HEK293 (cell line): Measurements from ENCODE around the gene ZBBX.

Source experiments
- CTCF ChIA-PET: fragments of 350-600 bp; formaldehyde crosslinking; extraction: SDS; loops from one replicate; lab custom pipeline; 2021; ENCODE audit warnings: antibody characterized with exemption; lab: Yijun Ruan, JAX
- POLR2A ChIA-PET: fragments of 300-600 bp; formaldehyde crosslinking; extraction: SDS; loops from one replicate; lab custom pipeline; 2020; ENCODE audit warnings: antibody characterized with exemption, inconsistent platforms; lab: Yijun Ruan, JAX
- H3K27ac ChIP-seq: fragments of 200-500 bp; sonication (Bioruptor generic); 2 replicates; pipeline ENCODE4 v1.5.1; 2014; ENCODE audit warnings: low read depth, low read length, control low read depth, inconsistent platforms; ENCODE audit errors: extremely low read depth
- H3K36me3 ChIP-seq, 2 experiments: fragments of 200-500 bp in 1 of 2; sonication (Bioruptor generic) in 1 of 2; 1 replicate in 1 of 2; 2 replicates in 1 of 2; pipeline ENCODE4 v1.5.1; 2014 to 2017; ENCODE audit warnings: inconsistent platforms in 2 of 2, low read length in 2 of 2; ENCODE audit not compliant: control insufficient read depth in 2 of 2, insufficient read depth in 1 of 2
- H3K4me1 ChIP-seq: fragments of 200-500 bp; sonication (Bioruptor generic); 2 replicates; pipeline ENCODE4 v1.5.1; 2014; ENCODE audit warnings: mild to moderate bottlenecking, low read length, inconsistent platforms; ENCODE audit not compliant: control insufficient read depth, insufficient read depth
- H3K4me3 ChIP-seq: 2 replicates; pipeline ENCODE4 v1.5.1; 2011; ENCODE audit warnings: low read depth, mild to moderate bottlenecking, control low read depth, low read length, moderate library complexity
- H3K9me3 ChIP-seq: fragments of 200-500 bp; sonication (Bioruptor generic); 2 replicates; pipeline ENCODE4 v1.5.1; 2014; ENCODE audit warnings: low read depth, low read length, inconsistent platforms; ENCODE audit not compliant: control insufficient read depth, insufficient read depth
- GFI1B ChIP-seq: fragments of 450-650 bp; formaldehyde crosslinking; IDR thresholded peaks from 2 replicates; pipeline ENCODE4 v1.5.1; 2016; ENCODE audit warnings: missing biosample characterization, missing genetic modification characterization
- GLIS1 ChIP-seq: fragments of 450-650 bp; formaldehyde crosslinking; IDR thresholded peaks from 2 replicates; pipeline ENCODE4 v1.5.1; 2016; ENCODE audit warnings: missing biosample characterization, missing genetic modification characterization
- HOXD13 ChIP-seq: sonication (generic); formaldehyde crosslinking; IDR thresholded peaks from 2 replicates; pipeline ENCODE4 v1.8.0; 2022; ENCODE audit warnings: missing genetic modification reagents, borderline replicate concordance
- IKZF3 ChIP-seq: fragments of 450-650 bp; IDR thresholded peaks from 2 replicates; pipeline ENCODE4 v1.5.0; 2018; ENCODE audit warnings: missing biosample characterization, mild to moderate bottlenecking, missing genetic modification characterization, moderate library complexity
- KLF8 ChIP-seq: fragments of 450-650 bp; formaldehyde crosslinking; IDR thresholded peaks from 2 replicates; pipeline ENCODE4 v1.5.1; 2016; ENCODE audit warnings: missing biosample characterization, missing genetic modification characterization
- SP3 ChIP-seq: fragments of 450-650 bp; formaldehyde crosslinking; IDR thresholded peaks from 2 replicates; pipeline ENCODE4 v1.5.1; 2016; ENCODE audit warnings: missing biosample characterization, missing genetic modification characterization
- ZBTB21 ChIP-seq: fragments of 450-650 bp; formaldehyde crosslinking; IDR thresholded peaks from 2 replicates; pipeline ENCODE4 v1.5.1; 2017; ENCODE audit warnings: missing biosample characterization, missing genetic modification characterization
- ZBTB8A ChIP-seq: fragments of 450-650 bp; formaldehyde crosslinking; IDR thresholded peaks from 2 replicates; pipeline ENCODE4 v1.5.1; 2016; ENCODE audit warnings: missing biosample characterization, missing genetic modification characterization
- ZFP37 ChIP-seq: fragments of 450-650 bp; formaldehyde crosslinking; IDR thresholded peaks from 2 replicates; pipeline ENCODE4 v1.5.1; 2016; ENCODE audit warnings: missing biosample characterization, missing genetic modification characterization
- ZIC2 ChIP-seq: fragments of 450-650 bp; formaldehyde crosslinking; IDR thresholded peaks from 2 replicates; pipeline ENCODE4 v1.5.1; 2016; ENCODE audit warnings: missing biosample characterization, missing genetic modification characterization
- ZNF133 ChIP-seq: fragments of 450-650 bp; formaldehyde crosslinking; IDR thresholded peaks from 2 replicates; pipeline ENCODE4 v1.5.1; 2016; ENCODE audit warnings: missing biosample characterization, missing genetic modification characterization
- ZNF140 ChIP-seq: fragments of 450-650 bp; formaldehyde crosslinking; IDR thresholded peaks from 2 replicates; pipeline ENCODE4 v1.5.1; 2016; ENCODE audit warnings: missing biosample characterization, missing genetic modification characterization
- ZNF274 ChIP-seq, 2 experiments: fragments of 200-500 bp in 1 of 2; fragments of 450-650 bp in 1 of 2; sonication (Bioruptor generic) in 1 of 2; formaldehyde crosslinking in 1 of 2; IDR thresholded peaks; 2 replicates each; pipeline versions ENCODE4 v1.5.1 to v1.6.1; 2014 to 2016; ENCODE audit warnings: borderline replicate concordance in 1 of 2, inconsistent platforms in 1 of 2, low read length in 1 of 2, missing biosample characterization in 1 of 2, missing genetic modification characterization in 1 of 2
- ZNF302 ChIP-seq: fragments of 450-650 bp; formaldehyde crosslinking; IDR thresholded peaks from 2 replicates; pipeline ENCODE4 v1.5.1; 2016; ENCODE audit warnings: missing biosample characterization, missing genetic modification characterization, low read depth
- ZNF37A ChIP-seq: fragments of 450-650 bp; IDR thresholded peaks from 2 replicates; pipeline ENCODE4 v1.5.1; 2018; ENCODE audit warnings: missing biosample characterization, missing genetic modification characterization
- ZNF654 ChIP-seq: fragments of 450-650 bp; formaldehyde crosslinking; IDR thresholded peaks from 2 replicates; pipeline ENCODE4 v1.5.1; 2016; ENCODE audit warnings: low read depth, missing biosample characterization, missing genetic modification characterization
- ZNF791 ChIP-seq: fragments of 450-650 bp; formaldehyde crosslinking; IDR thresholded peaks from 2 replicates; pipeline ENCODE4 v1.5.1; 2016; ENCODE audit warnings: missing biosample characterization, missing genetic modification characterization
- TF ChIP-seq, protein P1 (sequence below): fragments of 450-650 bp; formaldehyde crosslinking; IDR thresholded peaks from 2 replicates; pipeline ENCODE4 v1.5.1; 2016; ENCODE audit warnings: missing biosample characterization, missing genetic modification characterization
- TF ChIP-seq, protein P2 (sequence below): fragments of 450-650 bp; formaldehyde crosslinking; IDR thresholded peaks from 2 replicates; pipeline ENCODE4 v1.5.1; 2016; ENCODE audit warnings: missing biosample characterization, missing genetic modification characterization

Gene ZBBX

DNA sequence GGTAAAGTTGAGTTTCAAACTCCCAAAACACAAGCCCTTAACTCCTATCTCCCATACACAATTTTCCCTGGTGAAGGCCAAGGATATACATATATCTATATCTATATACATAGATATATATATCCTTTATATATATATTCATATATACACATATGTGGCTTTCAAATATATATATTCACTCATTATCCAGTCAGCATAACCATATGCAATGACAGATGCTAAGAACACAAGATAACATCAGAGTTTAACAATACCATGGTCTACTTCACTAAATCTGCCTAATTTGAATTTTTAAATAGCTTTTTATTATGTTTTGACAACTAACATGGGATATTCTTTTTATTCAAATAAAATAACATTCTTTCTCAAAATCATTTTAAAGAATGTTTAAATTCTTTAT lies 24.7 kb downstream of the ZBBX start:
- CTCF ChIA-PET = interaction anchor here (0.5 to 0.7 kb wide), 2 partner anchors 24 to 51 kb away, joined by 3 read pairs; no protein-coding TSS in a partner anchor

DNA sequence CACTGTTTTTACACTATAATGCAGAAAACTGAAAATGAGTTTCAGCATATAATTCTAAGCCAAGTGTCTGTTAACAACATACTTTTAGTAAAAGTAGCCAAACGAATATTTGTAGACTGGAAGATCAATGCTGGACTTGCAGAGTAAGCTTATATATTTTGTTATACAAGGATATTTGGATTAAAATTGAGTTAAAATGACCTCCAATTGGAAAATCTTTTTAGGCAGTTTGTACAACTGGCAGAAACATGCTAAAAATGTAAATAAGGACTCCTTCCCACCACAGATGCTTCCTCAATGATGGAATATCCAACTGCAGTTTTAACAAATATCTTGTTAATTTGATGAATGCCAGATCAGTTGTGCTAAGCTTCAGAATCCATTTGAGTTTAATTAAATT lies 25.3 kb downstream of the ZBBX start:
- Histone ChIP-seq H3K4me3 (no peak overlapping the region), H3K27ac (no peak overlapping the region), H3K36me3 (no peaks in the 10 kb centered on the region), H3K9me3 (no peaks in the 10 kb centered on the region), H3K4me1 (no peaks in the 10 kb centered on the region)
- CTCF ChIA-PET = interaction anchor here (0.5 kb wide), 1 partner anchor 50 kb away, joined by 3 read pairs; no protein-coding TSS in a partner anchor
- TF ChIP-seq ZFP37 (tag by site-specific recombination) (no peak), GLIS1 (tag by site-specific recombination) (no peak), ZNF133 (tag by site-specific recombination) (no peak), HOXD13 (CRISPR knock-in tag) (no peak), ZBTB21 (tag by site-specific recombination) (no peak), ZNF274 (IDR thresholded peaks at IDR 0.05; ENCODE audit: low read length) (no peak), ZNF274 (tag by site-specific recombination; IDR thresholded peaks at IDR 0.05; ENCODE audit: borderline replicate concordance) (no peak), ZIC2 (tag by site-specific recombination) (no peak), ZNF37A (tag by site-specific recombination) (no peak), ZBTB8A (no peak), GFI1B (tag by site-specific recombination) (no peak), IKZF3 (no peak)
- TF ChIP-seq, protein P1, sequence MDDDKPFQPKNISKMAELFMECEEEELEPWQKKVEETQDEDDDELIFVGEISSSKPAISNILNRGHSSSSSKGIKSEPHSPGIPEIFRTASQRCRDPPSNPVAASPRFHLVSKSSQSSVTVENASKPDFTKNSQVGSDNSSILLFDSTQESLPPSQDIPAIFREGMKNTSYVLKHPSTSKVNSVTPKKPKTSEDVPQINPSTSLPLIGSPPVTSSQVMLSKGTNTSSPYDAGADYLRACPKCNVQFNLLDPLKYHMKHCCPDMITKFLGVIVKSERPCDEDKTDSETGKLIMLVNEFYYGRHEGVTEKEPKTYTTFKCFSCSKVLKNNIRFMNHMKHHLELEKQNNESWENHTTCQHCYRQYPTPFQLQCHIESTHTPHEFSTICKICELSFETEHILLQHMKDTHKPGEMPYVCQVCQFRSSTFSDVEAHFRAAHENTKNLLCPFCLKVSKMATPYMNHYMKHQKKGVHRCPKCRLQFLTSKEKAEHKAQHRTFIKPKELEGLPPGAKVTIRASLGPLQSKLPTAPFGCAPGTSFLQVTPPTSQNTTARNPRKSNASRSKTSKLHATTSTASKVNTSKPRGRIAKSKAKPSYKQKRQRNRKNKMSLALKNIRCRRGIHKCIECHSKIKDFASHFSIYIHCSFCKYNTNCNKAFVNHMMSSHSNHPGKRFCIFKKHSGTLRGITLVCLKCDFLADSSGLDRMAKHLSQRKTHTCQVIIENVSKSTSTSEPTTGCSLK = no peak
- POLR2A ChIA-PET = no interaction called here

More for the DNA sequence above, 24.7 kb downstream of the ZBBX start:
- TF ChIP-seq, protein P2, sequence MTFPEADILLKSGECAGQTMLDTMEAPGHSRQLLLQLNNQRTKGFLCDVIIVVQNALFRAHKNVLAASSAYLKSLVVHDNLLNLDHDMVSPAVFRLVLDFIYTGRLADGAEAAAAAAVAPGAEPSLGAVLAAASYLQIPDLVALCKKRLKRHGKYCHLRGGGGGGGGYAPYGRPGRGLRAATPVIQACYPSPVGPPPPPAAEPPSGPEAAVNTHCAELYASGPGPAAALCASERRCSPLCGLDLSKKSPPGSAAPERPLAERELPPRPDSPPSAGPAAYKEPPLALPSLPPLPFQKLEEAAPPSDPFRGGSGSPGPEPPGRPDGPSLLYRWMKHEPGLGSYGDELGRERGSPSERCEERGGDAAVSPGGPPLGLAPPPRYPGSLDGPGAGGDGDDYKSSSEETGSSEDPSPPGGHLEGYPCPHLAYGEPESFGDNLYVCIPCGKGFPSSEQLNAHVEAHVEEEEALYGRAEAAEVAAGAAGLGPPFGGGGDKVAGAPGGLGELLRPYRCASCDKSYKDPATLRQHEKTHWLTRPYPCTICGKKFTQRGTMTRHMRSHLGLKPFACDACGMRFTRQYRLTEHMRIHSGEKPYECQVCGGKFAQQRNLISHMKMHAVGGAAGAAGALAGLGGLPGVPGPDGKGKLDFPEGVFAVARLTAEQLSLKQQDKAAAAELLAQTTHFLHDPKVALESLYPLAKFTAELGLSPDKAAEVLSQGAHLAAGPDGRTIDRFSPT (tag by site-specific recombination) = no peak
- TF ChIP-seq ZNF302 (tag by site-specific recombination) (no peak), SP3 (tag by site-specific recombination) (no peak), KLF8 (no peak), ZNF140 (no peak)
- no peaks in the 10 kb centered on the region for H3K9me3 ChIP-seq
- no peaks in the 10 kb centered on the region for H3K4me1 ChIP-seq
- H3K36me3 ChIP-seq = no peaks in the 10 kb centered on the region
- POLR2A ChIA-PET = no interaction called here
- no peak overlapping the region for H3K27ac ChIP-seq
- H3K4me3 ChIP-seq = no peak overlapping the region

DNA sequence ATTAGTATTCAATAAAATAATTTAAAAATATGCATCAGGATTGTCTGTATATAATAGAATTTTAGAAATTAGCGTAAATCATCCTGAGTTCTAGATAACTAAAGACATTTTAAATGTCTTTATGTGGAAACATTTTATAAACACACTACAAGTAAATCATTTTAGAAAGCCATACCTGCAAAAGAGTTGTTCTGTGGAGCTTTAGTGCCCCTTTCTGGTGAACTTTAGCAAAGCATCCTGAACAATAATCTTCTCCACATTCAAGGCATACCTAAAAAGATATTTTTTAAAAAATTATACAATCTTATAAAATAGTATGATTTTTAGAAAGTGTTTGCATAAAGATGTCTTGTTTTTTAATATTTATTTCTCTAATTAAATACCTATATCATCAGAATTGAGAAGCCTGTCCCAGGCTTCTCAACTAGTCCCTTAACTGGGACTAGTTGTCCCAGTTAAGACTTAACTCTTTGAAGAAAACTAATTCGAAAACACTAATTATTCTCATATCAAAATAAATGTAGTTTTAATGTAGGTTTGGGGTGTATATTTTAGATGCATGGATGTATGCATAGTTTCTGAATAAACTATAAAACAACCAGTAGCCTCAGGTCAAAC lies 29.7 kb downstream of the ZBBX start:
- Histone ChIP-seq H3K4me3 (no peak overlapping the region), H3K27ac (no peak overlapping the region), H3K36me3 (no peaks in the 10 kb centered on the region), H3K4me1 (no peaks in the 10 kb centered on the region), H3K9me3 (no peaks in the 10 kb centered on the region)
- POLR2A ChIA-PET = no interaction called here
- TF ChIP-seq ZNF791 (tag by site-specific recombination) (no peak), ZNF654 (tag by site-specific recombination) (peak; percentile 45)
- CTCF ChIA-PET = interaction anchor here (0.6 to 0.9 kb wide), 4 partner anchors 34 to 1495 kb away, joined by 3 read pairs; no protein-coding TSS in a partner anchor
